Tongue (tissue), 2 donors: ENCODE results near the gene CCN6. TPM values are rescaled to one million over a fixed set of nuclear protein-coding genes. Genes with fewer than 3 reads are reported as not detected.
A peak's percentile ranks its signal among the peaks of the same experiment; 100 is the strongest.
"Not testable (repeated sequence)": the region's sequence is repeated elsewhere in the genome, so short reads cannot be mapped to it uniquely, and the experiment has no call there.

Experiments
- DNase-seq: peaks from one replicate; pipeline ENCODE4 v3.0.0-alpha.2; 2015
- total RNA-seq: library from RNA; depleted of rRNA; stranded (reverse); fragments of >200 nt; gene quantifications from one replicate; pipeline ENCODE4 v1.2.3, GENCODE V29; 2014

Gene CCN6
- total RNA-seq, 1 donor from 2014 or later: not detected

DNA sequence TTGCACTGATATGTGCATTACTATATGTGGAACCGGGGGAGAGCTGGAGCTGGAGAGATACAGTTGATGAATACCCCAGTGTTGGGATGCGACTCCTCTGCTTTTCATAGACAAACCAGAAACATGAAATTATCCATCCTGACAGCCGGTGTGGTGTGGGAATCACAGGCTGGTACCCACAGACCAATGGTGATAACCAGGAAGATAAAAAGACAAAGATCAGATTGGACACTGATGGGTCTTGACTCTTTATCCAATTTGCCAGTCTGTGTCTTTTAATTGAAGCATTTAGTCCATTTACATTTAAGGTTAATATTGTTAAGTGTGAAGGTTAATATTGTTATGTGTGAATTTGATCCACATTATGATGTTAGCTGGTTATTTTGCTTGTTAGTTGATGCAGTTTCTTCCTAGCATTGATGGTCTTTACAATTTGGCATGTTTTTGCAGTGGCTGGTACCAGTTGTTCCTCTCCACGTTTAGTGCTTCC, 2.6 kb upstream of the CCN6 start:
- not testable (repeated sequence) for DNase-seq

DNA sequence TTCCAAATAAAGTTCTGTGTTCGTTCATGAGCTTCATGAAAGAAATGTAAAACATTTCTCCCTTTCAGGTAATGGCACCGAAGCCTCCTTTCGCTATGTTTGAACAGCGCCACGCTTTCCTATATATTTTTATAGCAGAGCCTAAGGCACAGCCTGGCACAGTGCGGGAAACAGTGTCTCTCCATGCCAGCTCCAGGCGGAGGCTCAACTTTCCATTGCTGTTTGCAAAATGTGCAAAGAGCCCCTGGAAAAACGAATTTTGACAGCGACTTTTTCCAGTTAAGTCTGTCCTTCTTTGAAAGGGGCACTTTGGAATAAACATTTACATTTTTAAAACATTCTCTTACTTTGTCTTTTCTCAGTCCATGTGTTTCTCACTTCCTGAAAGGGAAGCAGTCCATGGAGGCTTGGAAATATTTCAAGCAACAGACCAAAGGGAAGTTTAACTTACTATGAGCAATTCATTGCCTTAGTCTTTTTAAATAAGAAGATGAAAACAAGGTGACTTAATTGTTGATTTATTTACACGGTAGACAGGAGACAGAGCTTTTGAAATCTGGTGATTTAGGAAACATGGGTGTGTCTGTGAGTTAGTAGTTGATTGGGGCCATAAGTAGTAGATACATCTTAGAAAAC, 769 bp downstream of the CCN6 start:
- DNase-seq: peak; percentile 43

DNA sequence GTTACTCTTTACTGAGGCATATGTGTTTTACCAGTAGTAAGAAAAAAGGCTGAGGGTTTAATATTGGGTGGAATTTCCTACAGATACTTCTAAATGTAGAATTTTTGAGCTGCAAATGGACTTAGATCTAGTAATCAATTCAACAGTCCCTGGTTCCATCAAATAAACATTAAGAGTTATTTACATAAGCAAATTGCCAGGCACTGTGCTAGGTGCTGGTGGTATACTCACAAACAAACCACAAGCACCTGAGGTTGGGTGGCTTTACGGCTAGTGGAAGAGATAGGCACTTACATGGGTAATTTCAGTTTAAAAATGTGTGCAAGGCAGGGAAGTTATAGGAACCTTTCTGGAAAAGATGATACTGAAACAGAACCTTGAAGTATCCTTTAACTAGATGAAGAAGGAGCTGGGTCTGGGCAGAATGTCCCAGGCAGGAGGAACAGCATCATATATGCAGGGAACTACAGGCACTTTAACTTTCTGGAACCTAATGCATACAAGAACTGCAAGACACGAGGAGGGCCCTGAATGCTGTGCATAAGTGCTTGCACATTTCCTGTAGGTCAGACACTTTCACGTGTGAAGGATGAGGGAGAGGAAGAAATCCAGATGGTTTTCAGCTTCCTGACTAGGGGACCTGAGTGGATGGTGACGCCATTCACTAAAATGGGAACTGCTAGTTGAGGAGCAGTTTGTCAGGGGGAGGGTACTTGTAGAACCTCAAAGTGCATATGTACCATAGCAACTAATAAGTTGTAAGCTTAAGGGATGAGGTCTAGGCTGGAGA, 4.5 kb downstream of the CCN6 start:
- no peak for DNase-seq

DNA sequence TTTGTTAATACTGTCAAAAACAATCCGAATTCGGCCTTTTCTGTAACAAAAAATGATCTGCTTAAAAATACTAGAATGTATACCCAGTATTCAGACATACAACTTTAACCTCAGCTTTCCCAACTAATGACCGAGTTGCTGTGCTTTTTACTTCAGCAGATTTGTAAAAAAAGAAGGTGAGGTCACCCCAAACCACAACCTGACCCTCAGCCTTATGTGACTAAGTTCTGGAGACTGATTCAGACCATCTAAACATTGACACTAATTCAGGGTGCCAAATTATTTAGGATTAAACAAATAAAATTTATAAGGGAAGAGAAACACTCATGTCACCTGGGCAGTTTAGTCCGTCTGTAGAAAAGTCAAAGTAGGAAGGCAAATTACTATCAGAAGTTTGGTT, 7.7 kb downstream of the CCN6 start:
- no peak for DNase-seq

DNA sequence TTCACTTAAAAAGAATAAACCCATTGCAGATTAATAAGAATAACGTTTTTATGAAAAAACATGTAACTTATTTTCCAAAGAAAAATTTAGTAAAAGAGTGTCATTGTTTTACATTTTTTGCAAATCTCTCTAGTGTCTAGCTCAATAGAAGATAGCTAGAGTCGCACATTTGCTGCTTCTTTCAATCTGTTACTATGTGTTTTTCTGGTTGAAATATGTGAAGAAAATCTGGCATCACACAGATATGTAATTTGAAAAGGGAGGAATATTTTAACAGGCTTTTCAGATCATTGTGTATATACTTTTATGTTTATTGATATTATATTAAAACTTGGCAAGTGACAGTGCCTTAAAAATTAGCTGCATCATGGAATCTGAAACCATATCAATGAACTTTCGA, 9.1 kb downstream of the CCN6 start:
- DNase-seq: no peak

DNA sequence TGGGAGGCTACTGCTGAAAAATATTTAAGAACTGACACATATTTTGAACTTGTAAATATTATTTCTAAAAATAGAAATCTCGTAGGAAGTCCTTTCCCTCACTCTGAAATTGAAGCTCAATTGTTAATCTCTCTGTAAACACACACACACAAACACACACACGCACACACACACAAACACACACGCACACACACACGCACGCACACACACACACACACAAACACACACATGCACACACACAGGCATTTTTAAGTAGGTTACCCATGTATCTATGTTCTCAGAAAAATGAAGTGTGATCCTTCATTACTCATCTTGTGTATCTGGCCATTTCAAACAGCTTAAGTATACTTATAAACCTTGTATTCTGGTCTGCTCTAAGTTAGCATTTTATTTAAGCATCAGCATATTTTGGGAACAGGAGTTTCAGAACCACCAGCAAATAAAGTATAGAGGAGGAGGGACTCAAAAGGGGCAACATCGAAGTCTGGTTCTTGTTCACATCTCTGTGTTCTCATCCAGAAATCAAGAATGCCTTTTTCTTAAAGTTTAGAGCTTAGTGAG, 11.6 kb downstream of the CCN6 start:
- DNase-seq: no peak

DNA sequence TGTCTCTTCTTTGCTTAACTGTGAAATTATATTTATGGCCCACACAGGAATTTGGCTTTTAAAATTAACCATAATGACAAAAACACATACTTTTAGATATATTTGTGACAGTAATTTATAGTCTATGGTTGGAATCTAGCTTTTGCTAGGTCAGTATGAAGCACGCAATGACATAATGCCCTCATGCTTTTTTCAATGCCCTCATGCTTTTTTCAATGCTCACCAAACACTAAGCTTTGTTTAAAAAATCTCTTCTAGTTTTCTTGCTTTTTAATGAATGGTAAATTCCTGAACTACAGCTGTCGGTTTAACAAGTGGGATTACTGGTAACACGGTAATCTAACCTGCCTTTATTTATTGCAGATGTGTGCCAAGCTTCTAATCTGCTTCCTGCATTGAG, 12.7 kb downstream of the CCN6 start:
- DNase-seq: no peak

DNA sequence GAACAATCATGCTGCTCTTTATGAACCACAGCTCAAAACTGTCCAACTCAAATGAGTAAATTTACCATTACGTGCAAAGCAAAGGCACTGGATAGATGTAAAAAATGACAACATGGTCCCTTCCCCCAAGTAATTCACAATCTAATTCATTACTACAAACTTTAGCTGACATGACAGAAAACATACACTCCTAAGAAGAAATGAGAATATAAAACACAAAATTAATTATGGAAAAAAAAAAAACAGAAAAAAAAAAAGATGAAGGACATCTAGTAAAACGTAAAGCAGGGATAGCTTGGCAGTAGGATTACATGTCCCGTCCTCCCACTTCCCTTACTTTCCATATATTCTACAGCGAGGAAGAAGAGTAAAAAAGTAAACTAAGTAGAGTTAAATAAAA, 27.7 kb downstream of the CCN6 start:
- DNase-seq: no peak

DNA sequence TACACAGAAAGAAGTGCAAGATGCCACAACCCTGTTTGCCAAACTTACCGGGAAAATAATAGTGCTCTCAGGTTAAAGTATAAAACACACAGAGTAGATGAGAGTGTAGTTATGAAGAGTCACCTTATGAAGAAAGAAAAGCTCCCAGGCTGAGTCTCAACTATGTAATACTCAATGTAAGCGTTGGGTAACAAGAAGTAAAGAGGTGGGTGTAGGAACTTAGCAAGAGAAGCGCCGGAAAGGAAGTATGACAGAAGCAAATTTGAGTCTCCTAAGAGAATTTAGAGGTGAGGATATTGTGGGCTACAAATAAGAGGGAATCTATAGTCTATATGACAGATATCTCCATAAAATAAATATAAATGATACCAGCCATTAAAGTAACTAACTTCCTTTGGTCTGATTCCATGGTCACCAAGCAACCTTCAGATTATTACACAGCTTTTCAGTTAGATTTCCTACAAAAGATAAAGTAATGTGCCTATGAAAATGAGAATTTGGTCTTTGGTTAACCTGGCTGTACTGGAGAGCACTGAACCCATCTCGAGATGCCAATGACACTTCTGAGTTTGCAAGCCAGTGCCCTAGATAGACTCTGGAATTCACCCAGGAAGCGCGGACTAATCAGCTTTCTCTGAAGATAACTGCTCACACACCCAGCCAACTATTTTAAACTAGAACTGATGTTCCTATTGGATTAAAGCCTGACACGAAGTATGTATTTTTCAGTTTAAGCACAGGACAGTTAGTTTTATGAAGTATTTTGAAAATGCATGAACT, 31.6 kb downstream of the CCN6 start:
- no peak for DNase-seq

DNA sequence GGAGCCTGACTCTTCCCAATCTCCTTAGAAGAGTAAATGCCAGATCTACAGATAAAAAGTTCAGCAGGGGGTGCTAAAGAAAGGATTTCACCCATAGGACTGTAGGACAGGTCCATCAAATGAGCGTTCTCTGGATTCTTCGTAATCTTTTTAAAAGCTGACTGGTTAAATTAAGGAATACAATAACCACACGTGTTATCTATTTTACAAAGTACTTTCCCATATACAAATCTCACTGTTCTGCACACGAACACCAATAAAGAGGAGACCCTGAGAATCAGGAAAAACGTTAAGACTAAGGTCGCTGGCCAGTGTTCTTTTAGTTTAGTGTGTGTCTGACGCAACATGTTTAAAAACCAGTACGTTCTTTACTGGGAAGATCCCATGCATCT, 32.8 kb downstream of the CCN6 start:
- DNase-seq: peak; percentile 72

DNA sequence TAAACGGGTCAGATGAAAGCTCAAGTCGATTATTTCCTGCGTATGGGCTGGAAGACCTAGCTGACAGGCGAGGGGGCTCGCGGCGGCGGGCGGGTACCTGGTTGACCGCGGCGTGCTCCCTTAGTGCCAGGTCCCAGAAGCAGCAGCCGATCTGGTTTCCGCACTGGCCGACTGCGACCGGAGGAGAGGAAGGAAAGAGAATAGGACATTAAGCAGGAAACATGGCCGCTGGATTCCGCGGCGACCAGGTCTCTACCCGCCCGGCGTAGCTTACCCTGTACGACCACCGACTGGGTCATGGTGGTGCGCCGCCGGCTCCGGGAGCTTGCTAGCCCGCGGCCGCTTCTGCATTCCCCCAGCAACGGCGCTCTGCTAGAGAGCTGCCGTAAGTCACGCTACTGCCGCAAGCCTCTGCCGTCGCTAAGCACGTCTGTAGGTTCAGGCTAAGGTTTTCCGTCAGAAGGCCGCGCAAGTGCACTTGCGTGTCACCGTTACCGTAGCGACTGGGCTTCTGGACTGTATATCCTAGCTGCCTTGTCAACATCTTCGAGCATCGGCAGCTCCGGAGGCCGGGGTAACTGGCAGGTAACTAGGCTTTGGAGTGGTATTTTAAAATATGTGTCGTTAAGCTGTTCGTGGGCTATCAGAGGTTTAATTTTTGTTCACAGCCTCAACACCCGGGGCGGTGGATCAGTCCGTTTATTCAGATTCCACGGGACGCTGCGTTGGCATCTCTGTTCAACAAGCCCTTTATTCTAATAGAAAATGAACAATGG, 33.4 kb downstream of the CCN6 start, which contains the start of the genes FAM229B and TUBE1:
Gene FAM229B (plus strand): TSS at position 456 of the 776 bp plus-strand sequence. CDS start 11,693 bp downstream, outside the sequence.
Gene TUBE1 (minus strand): TSS at position 347 of the 776 bp plus-strand sequence. CDS start 48 bp downstream, at position 299.
- DNase-seq: peak; percentile 98

DNA sequence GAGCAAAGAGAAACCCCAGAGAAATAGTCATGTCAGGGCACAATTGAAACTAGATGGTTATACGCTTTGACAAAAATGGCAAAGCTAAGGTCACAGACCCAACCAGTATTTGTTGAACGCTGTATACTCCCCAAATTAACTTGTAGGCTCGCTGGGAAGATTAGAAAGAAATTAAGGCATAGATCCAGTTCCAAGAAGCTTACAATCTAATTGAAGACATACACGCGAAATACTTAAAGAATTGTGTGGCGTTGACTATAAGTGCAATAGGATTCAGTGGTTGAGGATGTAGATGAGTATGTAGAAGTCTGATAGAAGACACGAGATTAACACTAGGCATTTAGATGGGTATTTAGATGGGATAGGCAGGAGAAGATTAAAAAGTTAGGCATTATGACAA, 34.0 kb downstream of the CCN6 start:
- DNase-seq: no peak

DNA sequence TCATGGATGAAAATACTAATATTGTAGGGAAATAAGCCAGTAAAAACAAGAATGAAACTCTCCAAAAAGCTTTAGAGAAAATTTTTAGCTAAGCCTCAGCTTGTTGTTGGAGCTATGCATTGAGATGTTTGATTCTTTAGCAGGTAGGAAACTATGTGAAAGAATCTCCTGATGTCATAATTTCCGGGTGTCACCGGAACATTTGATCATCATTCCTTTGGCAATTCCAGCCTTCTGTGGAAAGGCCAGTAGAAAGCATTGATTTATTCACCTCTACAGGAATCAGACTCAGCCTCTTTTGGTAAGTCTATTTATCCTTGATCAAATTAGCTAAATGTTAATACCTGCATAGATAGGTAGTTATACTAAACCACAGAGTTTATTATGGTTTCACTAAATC, 43.0 kb downstream of the CCN6 start:
- no peak for DNase-seq

DNA sequence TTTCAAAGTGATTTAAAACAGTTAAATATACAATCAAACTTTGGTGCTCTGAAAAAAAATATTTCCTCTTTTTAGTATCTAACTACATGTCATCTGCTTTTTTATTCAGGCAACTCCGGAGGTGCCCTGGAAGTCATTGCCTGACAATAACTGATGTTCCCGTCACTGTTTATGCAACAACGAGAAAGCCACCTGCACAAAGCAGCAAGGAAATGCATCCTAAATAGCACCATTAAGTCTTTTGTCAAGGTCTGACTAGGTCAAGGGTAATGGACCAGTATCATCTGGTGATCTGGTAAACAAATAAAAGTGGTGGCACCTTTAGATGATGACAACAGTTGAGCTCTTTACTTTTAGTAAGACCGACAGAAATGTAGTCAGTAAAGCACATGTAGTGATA, 46.7 kb downstream of the CCN6 start:
- DNase-seq: no peak

DNA sequence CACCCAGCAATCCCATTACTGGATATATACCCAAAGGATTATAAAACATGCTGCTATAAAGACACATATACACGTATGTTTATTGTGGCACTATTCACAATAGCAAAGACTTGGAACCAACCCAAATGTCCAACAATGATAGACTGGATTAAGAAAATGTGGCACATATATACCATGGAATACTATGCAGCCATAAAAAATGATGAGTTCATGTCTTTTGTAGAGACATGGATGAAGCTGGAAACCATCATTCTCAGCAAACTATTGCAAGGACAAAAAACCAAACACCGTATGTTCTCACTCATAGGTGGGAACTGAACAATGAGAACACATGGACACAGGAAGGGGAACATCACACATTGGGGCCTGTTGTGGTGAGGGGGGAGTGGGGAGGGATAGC, 52.1 kb downstream of the CCN6 start:
- not testable (repeated sequence) for DNase-seq

DNA sequence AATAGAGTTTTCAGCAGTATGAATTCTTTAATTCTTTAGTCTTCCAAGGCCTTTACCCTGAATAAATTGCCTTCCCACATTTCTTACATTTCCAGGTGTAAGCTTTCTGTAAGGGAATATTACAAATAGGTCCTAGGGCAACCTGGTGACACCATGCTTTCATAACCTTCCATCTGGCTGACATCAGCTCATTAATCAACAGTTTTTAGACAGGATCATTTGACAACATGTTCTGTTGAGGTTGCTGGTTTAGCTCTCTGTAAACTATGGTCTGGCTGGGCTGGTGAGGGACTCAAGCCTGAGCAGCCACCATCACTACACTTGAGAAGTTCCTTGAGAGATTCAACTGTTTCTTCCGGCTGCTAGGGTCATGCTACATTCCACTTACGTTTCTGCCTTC, 52.7 kb downstream of the CCN6 start:
- DNase-seq: no peak

DNA sequence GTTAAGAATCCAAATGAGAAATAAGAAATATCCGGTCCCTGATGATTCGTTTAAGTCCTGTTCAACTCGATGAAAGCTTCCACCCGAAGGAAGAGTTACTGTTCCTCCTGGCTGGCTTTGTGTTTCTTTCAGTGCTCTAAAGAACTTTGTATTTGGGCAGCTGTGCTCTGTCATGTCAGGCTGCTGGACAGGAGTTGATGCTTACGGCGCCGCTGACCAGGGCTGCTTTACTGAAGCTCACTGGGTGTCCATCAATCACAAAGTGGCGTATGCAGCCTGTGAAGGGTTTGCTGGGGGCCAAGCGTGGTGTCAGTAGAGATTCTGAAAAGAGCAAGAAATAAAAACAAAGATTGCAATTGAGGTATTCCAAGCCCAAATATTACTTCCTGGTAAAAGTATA, 55.4 kb downstream of the CCN6 start:
- DNase-seq: peak; percentile 59

DNA sequence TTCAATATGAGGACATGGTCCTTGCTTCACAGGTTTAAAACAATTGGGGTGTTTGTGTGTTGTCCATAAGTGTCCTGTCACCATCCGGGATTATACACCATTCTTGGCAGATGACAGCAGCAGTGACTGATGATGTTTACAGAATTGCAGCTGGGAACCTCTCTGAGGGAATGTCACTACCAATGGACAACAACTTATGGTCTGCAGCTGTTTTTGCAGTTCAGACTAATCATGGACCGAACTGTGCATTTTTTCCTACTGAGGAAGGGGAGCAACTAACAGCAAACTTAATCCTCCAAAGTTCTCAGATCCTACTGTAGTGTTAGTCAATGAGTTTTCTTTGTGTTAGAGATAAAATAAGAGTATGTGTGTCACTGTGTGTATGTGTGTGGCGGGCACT, 59.5 kb downstream of the CCN6 start:
- peak; percentile 88 for DNase-seq

DNA sequence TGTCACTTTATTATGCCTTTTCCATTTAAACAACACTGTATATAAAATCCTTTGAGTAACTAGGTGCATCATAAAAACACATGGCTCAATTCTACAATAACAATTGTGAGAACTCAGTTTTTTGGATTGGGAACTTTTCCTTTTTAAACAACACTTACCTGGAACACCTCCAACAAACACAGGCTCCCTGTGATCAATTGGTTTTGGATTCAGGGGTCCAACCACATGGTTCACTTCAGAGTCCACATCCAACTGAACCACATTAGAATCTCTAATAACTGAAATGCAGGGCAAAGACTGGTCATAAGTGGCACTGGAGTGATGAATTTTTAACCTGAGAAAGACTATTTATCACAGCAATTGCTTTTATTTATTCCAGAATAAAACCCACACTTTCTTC, 60.0 kb downstream of the CCN6 start:
- DNase-seq: no peak

DNA sequence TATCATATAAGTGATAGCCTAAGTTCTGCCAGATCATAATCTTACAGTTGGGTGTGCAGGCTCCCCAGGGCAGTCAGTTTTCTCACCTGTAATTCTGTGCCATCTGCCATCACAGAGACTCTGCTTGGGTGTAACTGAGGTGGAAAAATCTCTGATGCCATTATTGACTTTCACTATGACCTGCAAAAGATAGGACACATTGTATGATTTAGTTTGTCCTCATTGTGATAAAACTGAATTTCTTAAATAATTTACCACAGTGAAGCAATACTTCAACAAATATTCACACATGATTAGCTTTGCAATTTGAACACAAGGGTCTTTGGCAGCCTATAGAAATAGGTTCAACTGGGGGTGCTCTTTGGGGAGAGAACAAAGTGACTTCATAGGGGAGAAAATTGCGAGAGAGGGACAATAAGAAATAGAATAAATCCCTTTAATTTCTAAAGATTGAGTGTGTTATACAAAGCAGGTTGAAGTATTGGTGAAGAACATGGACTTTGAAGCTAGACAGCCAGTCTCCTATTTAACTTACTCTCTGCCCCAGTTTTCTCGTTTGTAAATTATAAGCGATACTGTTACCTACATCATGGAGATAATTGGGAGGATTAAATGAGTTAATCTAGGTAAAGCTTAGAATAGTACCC, 60.8 kb downstream of the CCN6 start:
- no peak for DNase-seq

DNA sequence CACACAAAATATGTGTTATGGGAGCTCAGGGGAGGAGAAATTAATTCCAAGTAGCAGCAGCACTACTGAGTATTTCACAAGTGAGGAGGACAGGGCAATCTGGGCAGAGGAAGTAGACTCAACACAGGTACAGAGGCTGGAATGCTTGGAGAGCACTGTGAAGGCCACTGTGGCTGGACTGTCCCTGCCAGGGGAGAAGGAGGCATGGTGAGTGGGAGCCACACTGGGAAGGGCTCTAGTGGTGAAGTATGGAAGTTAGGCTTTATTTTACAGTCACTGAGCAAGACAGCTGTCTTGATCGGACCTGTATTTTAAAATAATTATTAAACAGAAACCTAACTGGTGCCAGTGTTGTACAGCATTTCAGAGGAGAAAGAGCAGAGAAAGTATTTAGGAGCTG, 62.3 kb downstream of the CCN6 start:
- DNase-seq: no peak
